ENCODE results near the gene CSTA. TPM values are rescaled to one million over a fixed set of nuclear protein-coding genes. Genes with fewer than 3 reads are reported as not detected.
A peak's percentile ranks its signal among the peaks of the same experiment; 100 is the strongest.

The CSTA gene
- total and polyA plus RNA-seq, 8 donors: 4.6 to 1,479 (median 47.4) TPM; not detected in 4

DNA sequence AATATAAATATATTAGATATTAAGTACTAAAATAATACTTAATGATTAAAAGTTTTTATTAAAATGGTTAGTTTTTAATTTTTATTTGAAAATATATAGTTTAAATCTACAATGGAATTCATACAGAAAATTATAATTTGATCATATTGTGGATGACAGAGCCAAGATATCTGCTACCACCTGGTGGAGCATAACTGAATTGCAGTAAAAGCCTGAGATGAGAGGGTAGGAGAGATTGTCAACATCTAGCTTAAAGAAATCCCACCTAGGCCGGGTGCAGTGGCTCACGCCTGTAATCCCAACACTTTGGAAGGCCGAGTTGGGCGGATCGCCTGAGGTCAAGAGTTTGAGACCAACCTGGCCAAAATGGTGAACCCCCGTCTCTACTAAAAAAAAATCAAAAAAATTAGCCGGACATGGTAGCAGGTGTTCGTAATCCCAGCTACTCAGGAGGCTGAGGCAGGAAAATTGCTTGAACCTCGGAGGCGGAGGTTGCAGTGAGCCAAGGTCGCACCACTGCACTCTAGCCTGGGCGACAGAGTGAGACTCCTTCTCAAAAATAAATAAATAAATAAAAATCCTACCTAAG, 25.1 kb upstream of the CSTA start:
- Histone ChIP-seq H3K36me3 (no peaks in the 10 kb centered on the region), H3K9me3 (no peaks in the 10 kb centered on the region), H3K4me3 (no peak overlapping the region), H3K27me3 (no peaks in the 10 kb centered on the region), H3K27ac (no peak overlapping the region), H3K4me1 (peaks cover 3 to 5% (median 4%) of the 10 kb centered on the region in 4 donors)
- WGBS, 5 donors: 83 to 90% (median 88%) methylated on average over 12 of the region's 12 CpGs
- no peak for TF ChIP-seq POLR2A (IDR thresholded peaks at IDR 0.05)
- TF ChIP-seq, protein P1, sequence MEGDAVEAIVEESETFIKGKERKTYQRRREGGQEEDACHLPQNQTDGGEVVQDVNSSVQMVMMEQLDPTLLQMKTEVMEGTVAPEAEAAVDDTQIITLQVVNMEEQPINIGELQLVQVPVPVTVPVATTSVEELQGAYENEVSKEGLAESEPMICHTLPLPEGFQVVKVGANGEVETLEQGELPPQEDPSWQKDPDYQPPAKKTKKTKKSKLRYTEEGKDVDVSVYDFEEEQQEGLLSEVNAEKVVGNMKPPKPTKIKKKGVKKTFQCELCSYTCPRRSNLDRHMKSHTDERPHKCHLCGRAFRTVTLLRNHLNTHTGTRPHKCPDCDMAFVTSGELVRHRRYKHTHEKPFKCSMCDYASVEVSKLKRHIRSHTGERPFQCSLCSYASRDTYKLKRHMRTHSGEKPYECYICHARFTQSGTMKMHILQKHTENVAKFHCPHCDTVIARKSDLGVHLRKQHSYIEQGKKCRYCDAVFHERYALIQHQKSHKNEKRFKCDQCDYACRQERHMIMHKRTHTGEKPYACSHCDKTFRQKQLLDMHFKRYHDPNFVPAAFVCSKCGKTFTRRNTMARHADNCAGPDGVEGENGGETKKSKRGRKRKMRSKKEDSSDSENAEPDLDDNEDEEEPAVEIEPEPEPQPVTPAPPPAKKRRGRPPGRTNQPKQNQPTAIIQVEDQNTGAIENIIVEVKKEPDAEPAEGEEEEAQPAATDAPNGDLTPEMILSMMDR (IDR thresholded peaks at IDR 0.05): peak in 4 of 7 experiments; percentile 15 to 53 (median 37)
- intact Hi-C loops (cut with DNase I; ENCODE audit: low total_unique reads): no loop called here
- peak in 1 of 2 donors; percentile 33 for DNase-seq

DNA sequence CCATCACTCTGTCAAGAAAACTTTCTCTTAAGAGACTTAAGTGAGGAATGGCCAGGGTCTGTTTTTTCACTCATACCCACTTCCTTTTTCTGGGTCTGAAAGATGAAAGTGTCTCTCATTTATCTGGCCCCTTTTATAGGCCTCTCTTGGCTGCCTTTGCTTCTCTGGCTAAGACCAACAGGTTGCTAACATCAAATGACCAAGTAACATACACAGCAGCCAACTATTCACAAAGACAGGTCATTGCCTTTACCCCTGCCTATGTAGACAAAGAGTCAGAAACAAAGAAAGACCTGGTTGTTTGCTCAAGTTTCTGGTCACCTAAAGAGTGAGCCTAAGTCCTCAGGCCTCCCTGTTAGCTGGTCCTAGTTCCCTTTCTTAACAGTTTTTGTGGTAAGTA, 24.0 kb upstream of the CSTA start:
- Histone ChIP-seq H3K27ac (no peak overlapping the region), H3K27me3 (no peaks in the 10 kb centered on the region), H3K4me3 (no peak overlapping the region), H3K4me1 (peaks cover 0 to 7% (median 2%) of the 10 kb centered on the region in 4 donors), H3K36me3 (no peaks in the 10 kb centered on the region), H3K9me3 (no peaks in the 10 kb centered on the region)
- no peak for DNase-seq
- intact Hi-C loops (cut with DNase I; ENCODE audit: low total_unique reads): no loop called here
- TF ChIP-seq, protein P1 (IDR thresholded peaks at IDR 0.05): no peak
- TF ChIP-seq POLR2A (IDR thresholded peaks at IDR 0.05) (no peak), POLR2AphosphoS5 (IDR thresholded peaks at IDR 0.05) (no peak), EP300 (IDR thresholded peaks at IDR 0.05) (no peak)

DNA sequence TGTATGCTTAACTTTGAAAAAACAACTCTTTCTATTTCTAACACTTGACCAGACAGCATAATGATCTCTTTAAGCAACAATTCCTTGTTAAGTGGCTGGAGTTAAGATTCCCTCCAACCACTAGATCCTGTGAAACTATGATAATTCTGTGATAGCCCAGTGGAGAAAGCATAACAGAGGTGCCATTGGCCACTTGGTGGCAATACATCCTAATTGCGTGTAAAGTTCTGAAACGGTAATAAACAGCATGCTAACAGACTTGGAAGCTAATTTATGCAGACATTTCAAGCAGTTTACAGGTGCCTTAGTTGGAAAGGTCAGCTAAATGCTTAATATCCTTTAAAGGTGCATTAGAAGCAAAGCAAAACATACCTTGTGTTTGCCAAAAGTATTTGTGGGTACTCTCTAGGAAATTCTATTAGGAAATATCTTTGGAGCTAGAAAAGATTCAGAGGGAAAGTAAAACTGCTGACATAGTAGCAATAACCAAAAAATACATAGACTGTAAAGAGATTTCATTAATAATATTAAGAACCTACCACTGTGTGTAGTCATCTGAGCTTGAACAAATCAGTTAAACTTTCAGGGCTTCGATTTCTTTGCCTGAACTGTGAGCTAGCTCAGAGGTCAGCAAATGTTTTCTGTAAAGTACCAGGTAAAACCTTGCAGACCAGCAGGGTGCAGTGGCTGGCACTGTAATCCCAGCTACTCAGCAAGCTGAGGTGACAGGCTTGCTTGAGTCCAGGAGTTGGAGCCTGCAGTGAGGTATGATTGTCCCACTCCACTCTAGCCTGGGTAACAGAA, 19.0 kb upstream of the CSTA start:
- 16 to 33% (median 18%) methylated on average over 3 of the region's 3 CpGs for WGBS, 5 donors
- DNase-seq: peak; percentile 56 to 71
- TF ChIP-seq, protein P1 (IDR thresholded peaks at IDR 0.05): peak in 2 of 7 experiments; percentile 30 to 39
- no peak for TF ChIP-seq POLR2AphosphoS5 (IDR thresholded peaks at IDR 0.05)
- no peaks in the 10 kb centered on the region for H3K27me3 ChIP-seq
- peaks cover 0 to 13% (median 3%) of the 10 kb centered on the region in 4 donors for H3K4me1 ChIP-seq
- no peaks in the 10 kb centered on the region for H3K9me3 ChIP-seq
- intact Hi-C loops (cut with DNase I; ENCODE audit: low total_unique reads): no loop called here
- H3K27ac ChIP-seq: no peak overlapping the region
- no peaks in the 10 kb centered on the region for H3K36me3 ChIP-seq
- H3K4me3 ChIP-seq: no peak overlapping the region

DNA sequence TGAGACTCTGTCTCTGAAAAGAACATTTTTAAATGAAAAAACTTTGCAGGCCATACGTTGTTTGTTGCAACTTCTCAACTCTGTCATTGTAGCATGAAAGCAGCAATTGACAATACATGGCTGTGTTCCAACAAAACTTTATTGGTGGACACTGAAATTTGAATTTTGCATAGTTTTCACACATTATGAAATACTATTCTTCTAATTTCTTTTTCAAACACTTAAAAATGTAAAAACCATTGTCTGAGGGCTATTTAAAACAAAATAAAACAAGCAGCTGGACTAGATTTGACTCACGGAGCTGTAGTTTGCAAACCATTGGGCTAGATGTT, 18.5 kb upstream of the CSTA start:
- no peak overlapping the region for H3K4me3 ChIP-seq
- no peak for TF ChIP-seq POLR2AphosphoS5 (IDR thresholded peaks at IDR 0.05)
- TF ChIP-seq POLR2A (IDR thresholded peaks at IDR 0.05): no peak
- TF ChIP-seq EP300 (IDR thresholded peaks at IDR 0.05): no peak
- TF ChIP-seq, protein P1 (IDR thresholded peaks at IDR 0.05): no peak
- intact Hi-C loops (cut with DNase I; ENCODE audit: low total_unique reads): no loop called here
- no peaks in the 10 kb centered on the region for H3K36me3 ChIP-seq
- H3K4me1 ChIP-seq: peaks cover 0 to 13% (median 3%) of the 10 kb centered on the region in 4 donors
- no peaks in the 10 kb centered on the region for H3K27me3 ChIP-seq
- DNase-seq: no peak
- no peak overlapping the region for H3K27ac ChIP-seq
- H3K9me3 ChIP-seq: no peaks in the 10 kb centered on the region
- WGBS, 5 donors: 51 to 57% (median 54%) methylated on average over 2 of the region's 2 CpGs

Measured in stomach (tissue), 9 donors.